RPMI8226 (cell line): ENCODE data around the gene LHX1.

Experiments
- DNase-seq: peaks from one replicate; pipeline ENCODE4 v3.0.0-alpha.2; 2015

Gene LHX1

GRCh38 chr17:36923814-36924221 is 13.5 kb upstream of the LHX1 start:
- no peak for DNase-seq

GRCh38 chr17:36926226-36926625 is 11.0 kb upstream of the LHX1 start:
- no peak for DNase-seq

GRCh38 chr17:36926701-36927100 is 10.6 kb upstream of the LHX1 start:
- no peak for DNase-seq

- DNase-seq, result no peak
Measured at GRCh38 chr17:36928471-36929345, 8.6 kb upstream of the LHX1 start.

- no peak for DNase-seq
Measured at GRCh38 chr17:36929851-36930582, 7.3 kb upstream of the LHX1 start.

- DNase-seq, result no peak
Measured at GRCh38 chr17:36930583-36930900, 6.7 kb upstream of the LHX1 start.

- DNase-seq, result no peak
Measured at GRCh38 chr17:36931096-36931696, 6.1 kb upstream of the LHX1 start.

GRCh38 chr17:36931697-36932382 is 5.4 kb upstream of the LHX1 start:
- peak; percentile 32 for DNase-seq

GRCh38 chr17:36932383-36932693 is 4.9 kb upstream of the LHX1 start:
- no peak for DNase-seq

- no peak for DNase-seq
Measured at GRCh38 chr17:36932694-36933511, 4.4 kb upstream of the LHX1 start.

- no peak for DNase-seq
Measured at GRCh38 chr17:36933512-36934143, 3.6 kb upstream of the LHX1 start.

GRCh38 chr17:36934144-36934691 is 3.1 kb upstream of the LHX1 start:
- no peak for DNase-seq

- DNase-seq, result no peak
Measured at GRCh38 chr17:36934692-36935630, 2.3 kb upstream of the LHX1 start.

- no peak for DNase-seq
Measured at GRCh38 chr17:36935671-36936454, 1.4 kb upstream of the LHX1 start.

GRCh38 chr17:36936455-36937000 is 747 bp upstream of the LHX1 start:
- DNase-seq, result no peak

- DNase-seq, result no peak
Measured at GRCh38 chr17:36937959-36938565, 787 bp downstream of the LHX1 start.

GRCh38 chr17:36938566-36939051 is 1.3 kb downstream of the LHX1 start:
- DNase-seq, result no peak

GRCh38 chr17:36939052-36939801 is 2.0 kb downstream of the LHX1 start:
- DNase-seq, result no peak
